Measurements from ENCODE around the gene MNAT1. TPM values are rescaled to one million over a fixed set of nuclear protein-coding genes. Genes with fewer than 3 reads are reported as not detected.

The MNAT1 gene
- polyA plus RNA-seq, 2 of the 4 experiments (the other 2 are of a cell fraction): 42.7 to 78.1 TPM

DNA sequence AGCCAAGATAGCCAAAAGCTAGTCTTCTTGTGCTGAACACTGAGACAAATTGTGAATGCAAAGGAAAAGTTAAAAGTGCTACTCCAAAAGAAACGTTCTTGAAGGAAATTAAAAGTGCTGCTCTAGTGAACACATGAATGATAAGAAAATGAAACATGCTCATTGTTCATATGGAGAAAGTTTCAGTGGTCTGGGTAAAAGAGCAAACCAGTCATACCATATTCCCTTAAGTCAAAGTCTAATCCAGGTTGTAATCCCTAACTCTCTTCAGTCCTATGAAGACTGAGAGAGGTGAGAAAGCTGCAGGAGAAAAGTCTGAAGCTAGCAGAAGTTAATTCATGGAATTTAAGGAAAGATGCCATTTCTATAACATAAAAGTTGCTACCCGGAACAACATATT, 121.5 kb downstream of the MNAT1 start (continued):
- TF ChIP-seq FOSB (CRISPR knock-in tag; IDR thresholded peaks at IDR 0.05): no peak
- no peak for TF ChIP-seq FOXS1 (CRISPR knock-in tag; IDR thresholded peaks at IDR 0.05)

DNA sequence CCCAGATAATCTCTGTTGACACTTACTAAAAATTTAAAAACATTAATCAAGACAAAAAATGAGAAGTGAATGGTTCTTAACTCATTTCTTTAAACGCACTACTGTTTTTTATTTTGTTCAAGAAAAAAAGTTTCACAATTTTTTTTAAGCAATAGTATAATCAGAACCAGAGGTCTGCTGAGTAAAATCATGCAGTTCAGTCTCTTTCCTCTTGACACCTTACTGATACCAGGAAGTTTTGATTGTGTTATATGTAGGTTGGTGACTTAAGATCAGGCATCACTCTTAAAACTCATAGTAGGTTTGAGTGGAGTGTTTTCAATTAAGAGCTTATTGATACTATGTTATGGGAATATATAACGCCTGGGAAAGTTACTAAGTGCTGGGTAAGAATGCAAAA, 125.0 kb downstream of the MNAT1 start:
- ATAC-seq: no peak

GRCh38 chr14:60861545-60862140, 127.1 kb downstream of the MNAT1 start:
- Histone ChIP-seq H3K4me2 (no peak overlapping the region), H3K4me1 (no peaks in the 10 kb centered on the region), H3K27ac (no peak overlapping the region), H3K4me3 (no peak overlapping the region), H3K9me3 (no peaks in the 10 kb centered on the region)
- 75% methylated on average over 3 of the region's 3 CpGs for WGBS (ENCODE audit: missing lambda C conversion rate)
- TF ChIP-seq MAZ (IDR thresholded peaks at IDR 0.05; ENCODE audit: borderline replicate concordance, low read depth, low read length): no peak
- TF ChIP-seq TFCP2L1 (CRISPR knock-in tag; IDR thresholded peaks at IDR 0.05): no peak
- TF ChIP-seq, protein P1, sequence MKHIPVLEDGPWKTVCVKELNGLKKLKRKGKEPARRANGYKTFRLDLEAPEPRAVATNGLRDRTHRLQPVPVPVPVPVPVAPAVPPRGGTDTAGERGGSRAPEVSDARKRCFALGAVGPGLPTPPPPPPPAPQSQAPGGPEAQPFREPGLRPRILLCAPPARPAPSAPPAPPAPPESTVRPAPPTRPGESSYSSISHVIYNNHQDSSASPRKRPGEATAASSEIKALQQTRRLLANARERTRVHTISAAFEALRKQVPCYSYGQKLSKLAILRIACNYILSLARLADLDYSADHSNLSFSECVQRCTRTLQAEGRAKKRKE (CRISPR knock-in tag; IDR thresholded peaks at IDR 0.05; ENCODE audit: low read depth): no peak
- ChIA-PET CTCF (no interaction called here), POLR2A (no interaction called here)
- peak; percentile 7 for FAIRE-seq
- no peak for DNase-seq (ENCODE audit: low read depth in 1 of 2, low spot score in 1 of 2)
- ATAC-seq: no peak

More for the DNA sequence above, 125.0 kb downstream of the MNAT1 start:
- H3K4me1 ChIP-seq: no peaks in the 10 kb centered on the region
- CTCF ChIA-PET: no interaction called here
- TF ChIP-seq BCL3 (IDR thresholded peaks at IDR 0.05): no peak
- TF ChIP-seq, protein P2, sequence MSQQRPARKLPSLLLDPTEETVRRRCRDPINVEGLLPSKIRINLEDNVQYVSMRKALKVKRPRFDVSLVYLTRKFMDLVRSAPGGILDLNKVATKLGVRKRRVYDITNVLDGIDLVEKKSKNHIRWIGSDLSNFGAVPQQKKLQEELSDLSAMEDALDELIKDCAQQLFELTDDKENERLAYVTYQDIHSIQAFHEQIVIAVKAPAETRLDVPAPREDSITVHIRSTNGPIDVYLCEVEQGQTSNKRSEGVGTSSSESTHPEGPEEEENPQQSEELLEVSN (IDR thresholded peaks at IDR 0.05; ENCODE audit: borderline replicate concordance, low read depth): no peak
- TF ChIP-seq, protein P3, sequence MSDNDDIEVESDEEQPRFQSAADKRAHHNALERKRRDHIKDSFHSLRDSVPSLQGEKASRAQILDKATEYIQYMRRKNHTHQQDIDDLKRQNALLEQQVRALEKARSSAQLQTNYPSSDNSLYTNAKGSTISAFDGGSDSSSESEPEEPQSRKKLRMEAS (IDR thresholded peaks at IDR 0.05): no peak
- no peak for TF ChIP-seq USF2 (IDR thresholded peaks at IDR 0.05)
- no peak for TF ChIP-seq PHF8 (IDR thresholded peaks at IDR 0.05; ENCODE audit: borderline replicate concordance, low read depth)
- H3K4me2 ChIP-seq: no peak overlapping the region
- no peak for FAIRE-seq
- 92% methylated on average over 2 of the region's 2 CpGs for WGBS (ENCODE audit: missing lambda C conversion rate)
- H3K27ac ChIP-seq: no peak overlapping the region
- DNase-seq (ENCODE audit: low read depth in 1 of 2, low spot score in 1 of 2): no peak
- POLR2A ChIA-PET: no interaction called here
- H3K4me3 ChIP-seq: no peak overlapping the region
- H3K9me3 ChIP-seq: no peaks in the 10 kb centered on the region

- Histone ChIP-seq H3K4me3 (no peak overlapping the region), H3K9me3 (no peaks in the 10 kb centered on the region), H3K27ac (no peak overlapping the region), H3K4me1 (no peaks in the 10 kb centered on the region), H3K4me2 (no peak overlapping the region)
- ChIA-PET CTCF (no interaction called here), POLR2A (no interaction called here)
- no peak for TF ChIP-seq HEYL (CRISPR knock-in tag; IDR thresholded peaks at IDR 0.05)
- TF ChIP-seq ZSCAN20 (CRISPR knock-in tag; IDR thresholded peaks at IDR 0.05): no peak
- TF ChIP-seq FOSB (CRISPR knock-in tag; IDR thresholded peaks at IDR 0.05): no peak
- TF ChIP-seq ESRRA (IDR thresholded peaks at IDR 0.05; ENCODE audit: borderline replicate concordance, low read length): no peak
- TF ChIP-seq KDM1A (IDR thresholded peaks at IDR 0.05; ENCODE audit: low read depth): no peak
- no peak for TF ChIP-seq NPAS2 (CRISPR knock-in tag; IDR thresholded peaks at IDR 0.05; ENCODE audit: borderline replicate concordance)
- TF ChIP-seq, protein P4, sequence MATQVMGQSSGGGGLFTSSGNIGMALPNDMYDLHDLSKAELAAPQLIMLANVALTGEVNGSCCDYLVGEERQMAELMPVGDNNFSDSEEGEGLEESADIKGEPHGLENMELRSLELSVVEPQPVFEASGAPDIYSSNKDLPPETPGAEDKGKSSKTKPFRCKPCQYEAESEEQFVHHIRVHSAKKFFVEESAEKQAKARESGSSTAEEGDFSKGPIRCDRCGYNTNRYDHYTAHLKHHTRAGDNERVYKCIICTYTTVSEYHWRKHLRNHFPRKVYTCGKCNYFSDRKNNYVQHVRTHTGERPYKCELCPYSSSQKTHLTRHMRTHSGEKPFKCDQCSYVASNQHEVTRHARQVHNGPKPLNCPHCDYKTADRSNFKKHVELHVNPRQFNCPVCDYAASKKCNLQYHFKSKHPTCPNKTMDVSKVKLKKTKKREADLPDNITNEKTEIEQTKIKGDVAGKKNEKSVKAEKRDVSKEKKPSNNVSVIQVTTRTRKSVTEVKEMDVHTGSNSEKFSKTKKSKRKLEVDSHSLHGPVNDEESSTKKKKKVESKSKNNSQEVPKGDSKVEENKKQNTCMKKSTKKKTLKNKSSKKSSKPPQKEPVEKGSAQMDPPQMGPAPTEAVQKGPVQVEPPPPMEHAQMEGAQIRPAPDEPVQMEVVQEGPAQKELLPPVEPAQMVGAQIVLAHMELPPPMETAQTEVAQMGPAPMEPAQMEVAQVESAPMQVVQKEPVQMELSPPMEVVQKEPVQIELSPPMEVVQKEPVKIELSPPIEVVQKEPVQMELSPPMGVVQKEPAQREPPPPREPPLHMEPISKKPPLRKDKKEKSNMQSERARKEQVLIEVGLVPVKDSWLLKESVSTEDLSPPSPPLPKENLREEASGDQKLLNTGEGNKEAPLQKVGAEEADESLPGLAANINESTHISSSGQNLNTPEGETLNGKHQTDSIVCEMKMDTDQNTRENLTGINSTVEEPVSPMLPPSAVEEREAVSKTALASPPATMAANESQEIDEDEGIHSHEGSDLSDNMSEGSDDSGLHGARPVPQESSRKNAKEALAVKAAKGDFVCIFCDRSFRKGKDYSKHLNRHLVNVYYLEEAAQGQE (IDR thresholded peaks at IDR 0.05): no peak
- no peak for TF ChIP-seq HOXA7 (CRISPR knock-in tag; IDR thresholded peaks at IDR 0.05)
- ATAC-seq: no peak
- 82% methylated on average over 2 of the region's 2 CpGs for WGBS (ENCODE audit: missing lambda C conversion rate)
- no peak for FAIRE-seq
- no peak for DNase-seq (ENCODE audit: low read depth in 1 of 2, low spot score in 1 of 2)
Measured at GRCh38 chr14:60862283-60862682, 127.7 kb downstream of the MNAT1 start.

All from A549 (cell line).